Measurements from ENCODE around the gene ZDHHC14.
"Not testable (repeated sequence)": the region's sequence is repeated elsewhere in the genome, so short reads cannot be mapped to it uniquely, and the experiment has no call there.

ZDHHC14 gene

DNA sequence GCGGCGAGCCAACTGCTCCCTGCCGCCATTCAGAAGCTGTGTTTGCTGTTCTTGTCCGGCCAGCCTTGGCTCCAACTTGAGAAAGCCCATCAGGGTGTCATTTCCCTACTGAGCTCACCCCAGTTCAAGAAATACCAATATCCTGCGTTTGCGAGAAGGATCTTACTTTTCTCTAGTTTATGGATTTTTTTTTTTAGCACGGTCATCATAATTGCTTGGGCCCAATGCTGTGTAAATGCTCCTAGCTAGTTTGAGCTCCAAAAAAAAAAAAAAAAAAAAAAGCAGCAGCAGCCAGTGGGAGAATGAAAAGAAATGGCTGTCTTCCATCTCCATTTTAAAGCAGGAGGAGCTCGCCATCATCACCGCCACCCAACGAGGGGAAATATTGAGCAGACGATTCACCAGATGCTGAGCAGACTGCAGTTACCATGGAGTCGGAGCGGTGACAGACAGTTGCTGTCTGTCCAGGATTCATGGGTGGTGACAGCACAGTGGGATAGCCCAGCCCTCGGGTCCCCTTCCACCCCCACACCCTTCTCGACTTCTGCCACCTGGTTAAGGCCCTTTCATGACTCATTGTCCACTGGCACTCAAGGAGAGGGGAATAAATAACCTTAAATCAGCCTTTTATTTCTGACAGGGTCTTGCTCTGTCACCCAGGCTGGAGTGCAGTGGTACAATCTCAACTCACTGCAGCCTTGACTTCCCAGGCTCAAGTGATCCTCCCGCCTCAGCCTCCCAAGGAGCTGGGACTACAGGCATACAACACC lies 309.6 kb downstream of the ZDHHC14 start:
- DNase-seq (ENCODE audit: low spot score) = no peak

DNA sequence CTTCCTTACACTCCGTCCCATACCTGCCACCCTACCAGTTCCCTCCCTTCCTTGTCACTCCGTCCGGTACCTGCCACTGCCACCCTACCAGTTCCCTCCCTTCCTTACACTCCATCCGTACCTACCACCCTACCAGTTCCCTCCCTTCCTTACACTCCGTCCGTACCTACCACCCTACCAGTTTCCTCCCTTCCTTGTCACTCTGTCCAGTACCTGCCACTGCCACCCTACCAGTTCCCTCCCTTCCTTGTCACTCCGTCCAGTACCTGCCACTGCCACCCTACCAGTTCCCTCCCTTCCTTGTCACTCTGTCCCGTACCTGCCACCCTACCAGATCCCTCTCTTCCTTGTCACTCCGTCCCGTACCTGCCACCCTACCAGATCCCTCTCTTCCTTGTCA lies 310.6 kb downstream of the ZDHHC14 start:
- not testable (repeated sequence) for DNase-seq (ENCODE audit: low spot score)

DNA sequence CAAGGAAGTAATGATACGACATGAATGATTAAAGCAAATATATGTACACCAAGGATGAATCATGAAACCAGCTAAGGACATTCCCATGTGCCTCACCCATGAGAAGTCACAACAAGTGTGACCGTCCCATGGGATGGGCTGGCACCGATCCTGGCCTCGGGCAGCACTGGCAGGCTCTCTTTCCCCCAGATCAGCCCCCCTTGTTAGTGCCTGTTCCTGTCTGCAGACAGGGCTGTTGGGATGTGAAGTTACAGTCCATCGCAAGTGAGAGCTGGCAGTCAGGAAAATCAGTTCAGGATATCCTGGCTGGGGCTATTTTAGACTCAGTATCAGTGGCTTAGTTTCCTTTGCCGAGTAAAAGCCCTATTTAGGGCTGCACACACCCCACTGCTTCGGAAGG lies 312.9 kb downstream of the ZDHHC14 start:
- no peak for DNase-seq (ENCODE audit: low spot score)

GRCh38 chr6:157695301-157696040 lies 314.5 kb downstream of the ZDHHC14 start:
- DNase-seq (ENCODE audit: low spot score) = no peak

- no peak for DNase-seq (ENCODE audit: low spot score)
Measured at GRCh38 chr6:157699777-157700636, 319.0 kb downstream of the ZDHHC14 start.

DNA sequence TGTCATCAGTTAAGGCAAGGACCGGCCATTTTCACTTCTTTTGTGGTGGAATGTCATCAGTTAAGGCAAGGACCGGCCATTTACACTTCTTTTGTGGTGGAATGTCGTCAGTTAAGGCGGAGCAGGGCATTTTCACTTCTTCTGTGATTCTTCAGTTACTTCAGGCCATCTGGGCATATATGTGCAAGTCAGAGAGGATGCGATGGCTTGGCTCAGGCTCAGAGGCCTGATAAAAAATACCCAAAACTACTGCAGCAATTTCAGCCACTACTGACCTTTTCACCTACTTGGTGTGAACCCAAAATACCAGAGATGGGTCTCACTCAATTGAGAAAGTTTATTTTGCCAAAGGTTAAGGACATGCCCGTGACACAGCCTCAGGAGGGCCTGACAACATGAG lies 325.4 kb downstream of the ZDHHC14 start:
- DNase-seq (ENCODE audit: low spot score) = not testable (repeated sequence)

DNA sequence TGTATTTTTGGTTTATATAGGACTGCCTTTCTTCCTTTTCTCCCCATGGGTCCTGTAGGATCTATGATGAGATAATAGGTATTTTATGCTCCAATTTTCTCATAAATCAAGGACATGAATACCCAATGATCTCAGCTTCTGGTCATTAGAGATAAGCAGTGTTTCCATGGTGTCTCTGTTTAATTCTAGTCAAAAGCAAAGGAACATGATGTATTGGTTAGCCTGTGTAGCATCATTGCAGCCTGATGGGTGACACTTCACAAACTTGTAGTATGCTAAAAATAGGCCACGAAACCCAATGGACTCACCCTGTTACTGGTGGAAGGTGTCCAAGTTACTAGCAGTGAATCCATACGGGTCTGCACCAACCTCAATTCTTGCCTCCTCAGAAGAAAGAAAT lies 325.9 kb downstream of the ZDHHC14 start:
- DNase-seq (ENCODE audit: low spot score) = no peak

DNA sequence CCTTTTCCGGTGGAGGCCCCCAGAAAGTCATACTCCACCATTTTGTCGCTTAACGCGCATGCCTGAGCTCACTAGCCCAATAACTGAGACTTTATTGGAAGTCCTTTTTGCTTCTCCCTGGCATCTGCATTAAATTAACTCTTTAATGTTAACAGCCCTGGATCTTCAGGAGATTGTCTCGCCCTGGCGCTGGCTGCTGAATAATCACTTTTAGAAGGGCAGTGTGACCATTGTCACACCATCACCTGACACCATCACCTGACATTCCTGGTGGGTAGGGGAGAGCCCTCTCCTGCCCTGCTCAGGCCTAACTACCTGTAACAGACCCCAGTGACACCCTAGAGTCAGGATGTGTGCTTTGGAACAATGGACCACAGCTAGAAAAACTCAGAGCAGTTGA lies 326.6 kb downstream of the ZDHHC14 start:
- no peak for DNase-seq (ENCODE audit: low spot score)

DNA sequence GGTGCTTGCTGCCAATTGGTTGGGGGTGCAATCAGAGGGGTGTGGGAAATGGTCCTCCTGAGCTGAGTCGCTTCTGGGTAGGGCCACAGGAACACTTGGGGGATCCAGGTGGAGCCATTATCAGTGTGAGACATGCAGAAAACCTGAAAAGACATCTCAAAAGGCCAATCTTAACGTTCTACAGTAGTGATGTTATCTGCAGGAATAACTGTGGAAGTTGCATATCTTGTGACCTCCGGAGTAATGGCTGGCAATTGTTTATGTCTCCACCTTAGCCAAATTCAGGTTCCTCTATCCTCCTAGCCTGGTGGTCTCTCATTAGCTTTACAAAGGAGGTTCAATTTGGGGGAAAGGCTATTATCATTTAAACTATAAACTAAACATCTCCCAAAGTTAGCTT lies 327.2 kb downstream of the ZDHHC14 start:
- no peak for DNase-seq (ENCODE audit: low spot score)

DNA sequence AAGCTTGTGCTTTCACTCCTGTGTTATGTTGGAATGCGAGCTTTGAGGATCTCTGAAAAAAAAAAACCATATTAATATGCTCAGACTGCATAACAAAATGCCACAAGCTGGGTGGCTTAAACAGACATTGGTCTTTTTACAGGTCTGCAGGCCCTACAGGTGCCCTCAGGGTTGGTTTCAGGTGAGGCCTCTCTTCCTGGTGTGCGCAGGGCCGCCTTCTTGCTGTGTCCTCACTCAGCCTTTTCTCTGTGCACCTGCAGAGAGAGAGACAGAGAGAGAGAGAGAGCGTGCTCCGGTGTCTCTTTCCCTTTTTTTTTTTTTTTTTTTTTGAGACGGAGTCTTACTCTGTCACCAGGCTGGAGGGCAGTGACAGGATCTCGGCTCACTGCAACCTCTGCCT lies 327.9 kb downstream of the ZDHHC14 start:
- no peak for DNase-seq (ENCODE audit: low spot score)

GRCh38 chr6:157709555-157709954 lies 328.6 kb downstream of the ZDHHC14 start:
- no peak for DNase-seq (ENCODE audit: low spot score)

DNA sequence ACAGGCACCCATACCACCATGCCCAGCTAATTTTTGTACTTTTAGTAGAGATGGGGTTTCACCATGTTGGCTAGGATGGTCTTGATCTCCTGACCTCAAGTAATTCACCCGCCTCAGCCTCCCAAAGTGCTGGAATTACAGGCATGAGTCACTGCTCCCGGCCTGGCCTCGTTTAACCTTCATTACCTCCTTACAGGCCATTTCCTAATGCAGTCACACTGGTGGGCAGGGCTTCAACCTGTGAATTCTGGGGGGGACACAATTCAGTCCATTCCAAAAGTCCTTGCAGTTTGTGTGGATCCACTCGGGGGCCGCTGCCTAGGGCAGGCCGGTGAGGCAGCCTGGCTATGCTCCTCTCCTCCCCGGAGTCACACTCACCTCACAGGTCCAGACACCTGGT lies 329.6 kb downstream of the ZDHHC14 start:
- DNase-seq (ENCODE audit: low spot score) = no peak

GRCh38 chr6:157711060-157711459 lies 330.1 kb downstream of the ZDHHC14 start:
- DNase-seq (ENCODE audit: low spot score) = no peak

GRCh38 chr6:157712585-157713295 lies 331.8 kb downstream of the ZDHHC14 start:
- no peak for DNase-seq (ENCODE audit: low spot score)

DNA sequence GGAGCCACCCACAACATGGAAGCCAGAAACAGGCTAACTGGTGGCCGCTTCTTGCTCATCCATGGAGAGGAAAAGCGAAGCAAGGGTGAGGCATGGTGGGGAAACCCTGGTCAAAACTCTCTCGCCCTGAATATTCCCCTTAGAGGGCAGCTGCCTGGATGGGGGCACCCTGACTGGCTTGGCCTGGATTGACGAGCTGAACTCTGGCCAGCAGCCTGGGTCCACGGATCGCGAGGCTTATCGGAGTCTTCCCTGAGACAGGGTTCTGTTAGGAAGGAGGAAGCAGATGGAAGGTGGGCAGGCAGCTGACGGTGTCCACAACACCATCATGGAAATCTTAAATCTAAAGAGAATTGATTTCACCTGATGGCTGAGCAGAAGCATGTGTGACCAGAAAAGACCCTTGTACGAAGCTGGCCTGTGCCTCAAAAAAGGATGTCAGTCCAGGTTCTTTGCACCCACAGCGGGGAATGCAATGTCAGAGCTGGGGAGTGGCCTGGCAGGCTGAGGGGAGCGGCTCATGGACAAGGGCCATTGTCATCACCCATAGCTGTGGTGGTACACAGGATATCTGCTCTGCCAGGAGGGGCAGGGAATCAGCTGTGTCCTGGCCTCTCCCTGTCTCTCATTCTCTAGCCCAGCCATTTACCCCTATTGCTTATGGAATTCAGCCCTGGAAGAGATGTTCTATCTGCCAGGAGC lies 332.6 kb downstream of the ZDHHC14 start:
- no peak for DNase-seq (ENCODE audit: low spot score)

DNA sequence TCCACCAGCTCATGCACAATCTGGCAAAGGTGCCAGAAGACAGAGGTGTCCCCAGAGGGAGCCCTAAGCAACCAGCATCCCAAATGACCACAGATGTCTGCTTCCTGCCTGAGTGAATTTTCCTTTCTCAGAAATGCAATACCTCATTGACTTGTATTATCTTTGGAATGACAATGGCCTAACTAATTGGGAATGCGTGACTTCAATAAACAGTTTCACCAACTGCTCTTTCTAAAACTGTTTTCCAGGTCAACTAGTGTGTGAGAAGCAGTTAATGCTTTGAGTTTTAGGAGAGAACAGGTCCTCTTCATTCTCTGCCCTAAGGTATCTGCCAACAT lies 333.1 kb downstream of the ZDHHC14 start:
- peak; percentile 81 for DNase-seq (ENCODE audit: low spot score)

GRCh38 chr6:157715728-157716164 lies 334.8 kb downstream of the ZDHHC14 start:
- peak; percentile 96 for DNase-seq (ENCODE audit: low spot score)

- DNase-seq (ENCODE audit: low spot score) = no peak
Measured at GRCh38 chr6:157716251-157716995, 335.4 kb downstream of the ZDHHC14 start.

DNA sequence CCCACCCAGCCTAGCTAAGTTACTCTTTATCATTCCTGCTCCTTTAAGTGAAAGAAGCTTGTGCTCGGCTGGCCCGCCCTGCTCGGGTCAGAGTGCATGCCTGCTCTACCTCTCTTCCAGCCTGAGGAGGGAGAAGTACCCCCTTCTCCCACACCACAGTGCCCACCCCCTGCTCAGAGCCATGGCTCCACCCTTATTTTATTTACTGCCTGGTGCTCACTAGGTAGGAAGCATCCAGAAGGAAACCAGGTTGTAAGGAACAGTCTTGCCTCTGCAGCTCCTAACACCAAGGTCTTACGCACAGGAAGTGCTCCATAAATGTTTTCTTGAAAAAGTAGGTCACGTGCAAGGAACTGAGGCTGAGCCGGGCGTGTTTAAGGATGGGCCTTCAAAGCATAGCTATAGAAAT lies 336.4 kb downstream of the ZDHHC14 start:
- DNase-seq (ENCODE audit: low spot score) = no peak

DNA sequence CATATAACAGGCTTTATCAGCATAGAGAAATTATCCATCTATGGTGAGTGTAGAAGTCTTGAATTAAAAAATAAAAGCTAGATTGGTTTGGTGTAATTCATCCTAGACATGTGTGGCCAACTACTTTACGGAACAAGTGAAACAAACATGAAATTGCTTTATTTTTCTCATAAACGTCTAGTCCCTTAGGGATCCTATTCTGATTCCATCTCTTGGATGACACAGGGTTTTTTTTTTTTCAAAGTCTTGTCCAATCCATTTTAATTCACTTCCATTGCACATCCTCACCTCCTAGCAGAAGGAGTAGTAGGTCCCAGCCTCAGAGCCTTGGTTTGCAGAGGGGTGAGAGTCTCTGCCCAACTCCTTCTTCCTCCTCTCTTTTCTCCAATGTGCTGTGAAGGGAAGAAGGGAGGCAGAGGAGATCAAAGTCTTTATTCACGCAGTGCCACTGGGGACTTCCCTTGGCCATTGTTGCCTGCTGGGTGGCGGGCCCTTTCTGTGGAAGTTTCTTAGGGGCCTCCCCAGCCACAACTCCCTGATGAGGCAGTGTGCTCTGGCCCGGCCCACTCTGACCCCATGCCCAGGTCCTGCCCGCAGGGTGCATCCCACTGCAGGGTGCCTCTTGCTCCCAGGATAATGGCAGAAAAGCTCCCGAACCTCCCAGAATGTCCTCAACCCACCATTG lies 337.7 kb downstream of the ZDHHC14 start:
- DNase-seq (ENCODE audit: low spot score) = no peak

Data from AG20443 (cell line).